CD14-positive monocyte (primary cell): ENCODE results near the gene GATA1. TPM values are rescaled to one million over a fixed set of nuclear protein-coding genes. Genes with fewer than 3 reads are reported as not detected.

Experiments used
- DNase-seq, 3 donors: peaks; one replicate each; pipeline ENCODE4 v3.0.0-alpha.2; 2011 to 2022
- H2AFZ ChIP-seq: 2 replicates; pipeline ENCODE4 v1.6.0; 2012; ENCODE audit warnings: mild to moderate bottlenecking, low read depth, low read length, inconsistent platforms; ENCODE audit not compliant: insufficient read depth, poor library complexity, severe bottlenecking
- H3K27ac ChIP-seq, 2 donors: 1 replicate in 1 of 2; 2 replicates in 1 of 2; pipeline ENCODE4 v1.5.1; 2012 to 2013; ENCODE audit warnings: low read length in 2 of 2, control low read depth in 1 of 2, inconsistent platforms in 1 of 2, low read depth in 1 of 2, mild to moderate bottlenecking in 1 of 2
- H3K27me3 ChIP-seq, 2 donors: one replicate each; pipeline versions ENCODE4 v1.6.0 to v1.6.1; 2011 to 2013; ENCODE audit warnings: low read length in 2 of 2; ENCODE audit not compliant: control insufficient read depth in 2 of 2, insufficient read depth in 2 of 2
- H3K36me3 ChIP-seq, 2 donors: replicated peaks in 1 of 2; 1 replicate in 1 of 2; 2 replicates in 1 of 2; pipeline versions ENCODE4 v1.5.1 to v1.6.1; 2012 to 2013; ENCODE audit warnings: low read length in 2 of 2, control low read depth in 1 of 2, inconsistent platforms in 1 of 2, mild to moderate bottlenecking in 1 of 2; ENCODE audit not compliant: insufficient read depth in 2 of 2, control insufficient read depth in 1 of 2
- H3K4me1 ChIP-seq, 2 donors: 1 replicate in 1 of 2; 2 replicates in 1 of 2; pipeline versions ENCODE4 v1.5.1 to v1.6.1; 2012 to 2013; ENCODE audit warnings: low read length in 2 of 2, control low read depth in 1 of 2, inconsistent platforms in 1 of 2, mild to moderate bottlenecking in 1 of 2, moderate library complexity in 1 of 2; ENCODE audit not compliant: insufficient read depth in 2 of 2, control insufficient read depth in 1 of 2
- H3K4me2 ChIP-seq: replicated peaks from 2 replicates; pipeline ENCODE3; 2012; ENCODE audit warnings: low read length, moderate library complexity, mild to moderate bottlenecking; ENCODE audit not compliant: poor library complexity, severe bottlenecking; ENCODE audit errors: extremely low read depth
- H3K4me3 ChIP-seq, 3 experiments: fragments of 200-600 bp in 1 of 3; sonication (generic) in 1 of 3; replicated peaks in 1 of 3; 1 replicate in 2 of 3; 2 replicates in 1 of 3; pipeline ENCODE4 v1.5.1; 2011 to 2013; ENCODE audit warnings: low read length in 3 of 3, mild to moderate bottlenecking in 3 of 3, control low read depth in 2 of 3, low read depth in 2 of 3, inconsistent platforms in 1 of 3, moderate library complexity in 1 of 3
- H3K79me2 ChIP-seq: 2 replicates; pipeline ENCODE4 v1.6.0; 2012; ENCODE audit warnings: mild to moderate bottlenecking, control low read depth, inconsistent platforms, low read length, moderate library complexity; ENCODE audit not compliant: insufficient read depth
- H3K9ac ChIP-seq: 2 replicates; pipeline ENCODE4 v1.6.0; 2017; ENCODE audit warnings: low read length, mild to moderate bottlenecking; ENCODE audit not compliant: insufficient read depth, poor library complexity, severe bottlenecking
- H3K9me3 ChIP-seq, 2 donors: replicated peaks in 1 of 2; 1 replicate in 1 of 2; 2 replicates in 1 of 2; pipeline versions ENCODE4 v1.5.1 to v1.6.1; 2012 to 2013; ENCODE audit warnings: low read length in 2 of 2, control low read depth in 1 of 2; ENCODE audit not compliant: control insufficient read depth in 1 of 2, insufficient read depth in 1 of 2
- H4K20me1 ChIP-seq: 2 replicates; pipeline ENCODE4 v1.6.0; 2012; ENCODE audit warnings: mild to moderate bottlenecking, low read length, control low read depth, moderate library complexity; ENCODE audit not compliant: insufficient read depth
- H3K27ac Mint-ChIP-seq, 7 donors: one replicate each; pipeline ENCODE4 v1.8.0; 2020; ENCODE audit warnings: mild to moderate bottlenecking in 7 of 7, mixed read lengths in 7 of 7, moderate library complexity in 6 of 7, inconsistent platforms in 2 of 7
- H3K27me3 Mint-ChIP-seq, 3 donors: one replicate each; pipeline ENCODE4 v1.8.0; 2021 to 2022; ENCODE audit warnings: low read depth in 3 of 3, mild to moderate bottlenecking in 3 of 3, mixed read lengths in 3 of 3, moderate library complexity in 3 of 3, inconsistent platforms in 1 of 3
- H3K36me3 Mint-ChIP-seq, 2 donors: one replicate each; pipeline ENCODE4 v1.8.0; 2020; ENCODE audit warnings: mixed read lengths in 2 of 2, inconsistent platforms in 1 of 2, mild to moderate bottlenecking in 1 of 2
- H3K4me1 Mint-ChIP-seq: one replicate; pipeline ENCODE4 v1.8.0; 2020; ENCODE audit warnings: mild to moderate bottlenecking, mixed read lengths
- H3K4me3 Mint-ChIP-seq, 2 donors: one replicate each; pipeline ENCODE4 v1.8.0; 2020; ENCODE audit warnings: mild to moderate bottlenecking in 2 of 2, mixed read lengths in 2 of 2, moderate library complexity in 1 of 2
- H3K9me3 Mint-ChIP-seq, 7 donors: one replicate each; pipeline ENCODE4 v1.8.0; 2020 to 2022; ENCODE audit warnings: mixed read lengths in 7 of 7, mild to moderate bottlenecking in 6 of 7, moderate library complexity in 6 of 7, inconsistent platforms in 2 of 7
- WGBS: methylation state at CpG from one replicate; pipeline ENCODE4 v1.1.5; 2013; ENCODE audit warnings: missing lambda C conversion rate; ENCODE audit not compliant: insufficient coverage; 5-methylcytosine and 5-hydroxymethylcytosine counted together
- intact Hi-C, 2 donors: fragments of 100-400 bp; cut with micrococcal nuclease; formaldehyde crosslinking; loops; one replicate each; pipeline versions ENCODE4 v1.15.0 to v1.15.1; 2023
- polyA plus RNA-seq, 3 donors: library from polyadenylated mRNA; depleted of rRNA in 1 of 3; unstranded in 2 of 3; stranded (reverse) in 1 of 3; fragments of 300-500 nt in 2 of 3; fragments of >200 nt in 1 of 3; fragmentation: Illumina TruSeq in 2 of 3; gene quantifications; 1 replicate in 2 of 3; 2 replicates in 1 of 3; pipeline ENCODE4 v1.2.3, GENCODE V29; 2012 to 2021
- TF ChIP-seq, protein P1 (sequence below): fragments of 200-600 bp; IDR thresholded peaks from one replicate; pipeline ENCODE4 v1.8.0; 2022; ENCODE audit warnings: antibody characterized with exemption, mild to moderate bottlenecking

The GATA1 gene
- polyA plus RNA-seq, 3 donors: not detected

DNA sequence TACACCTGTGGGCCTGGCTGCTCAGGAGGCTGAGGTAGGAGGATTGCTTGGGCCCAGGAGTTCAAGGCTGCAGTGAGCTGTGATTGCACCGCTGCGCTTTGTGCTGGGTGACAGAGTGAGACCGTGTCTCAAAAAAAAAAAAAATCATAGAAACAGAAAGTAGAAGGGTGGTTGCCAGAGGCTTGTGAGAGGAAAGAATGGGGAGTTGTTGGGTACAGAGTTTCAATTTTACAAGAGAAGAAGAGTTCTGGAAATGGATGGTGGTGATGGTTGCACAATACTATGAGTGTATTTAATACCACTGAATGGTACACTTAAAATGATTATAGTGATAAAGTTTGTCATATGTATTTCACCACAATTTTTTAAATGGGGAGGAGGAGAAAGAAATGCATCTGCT is 35.0 kb upstream of the GATA1 start:
- no peak overlapping the region for H3K4me2 ChIP-seq
- H3K4me3 ChIP-seq: no peak overlapping the region
- H3K27ac ChIP-seq: no peak overlapping the region
- H3K27ac Mint-ChIP-seq: peak overlapping the region in 4 of 7 donors; percentile 46 to 86 (median 69)
- H3K27me3 ChIP-seq: no peaks in the 10 kb centered on the region
- H3K27me3 Mint-ChIP-seq: peaks cover 0 to 6% (median 0%) of the 10 kb centered on the region in 3 donors
- peak overlapping the region; percentile 50 for H2AFZ ChIP-seq
- no peaks in the 10 kb centered on the region for H4K20me1 ChIP-seq
- DNase-seq: no peak
- no peak overlapping the region for H3K9ac ChIP-seq
- WGBS: no CpG with 5 or more reads among the region's 3 CpGs
- intact Hi-C loops: no loop called here
- peaks cover 14 to 20% of the 10 kb centered on the region in 2 donors for H3K4me1 ChIP-seq
- H3K9me3 Mint-ChIP-seq: peaks cover 0 to 9% (median 0%) of the 10 kb centered on the region in 7 donors
- peaks cover 24% of the 10 kb centered on the region for H3K4me1 Mint-ChIP-seq
- H3K9me3 ChIP-seq: no peaks in the 10 kb centered on the region
- no peak overlapping the region for H3K4me3 Mint-ChIP-seq
- no peaks in the 10 kb centered on the region for H3K36me3 ChIP-seq
- H3K36me3 Mint-ChIP-seq: no peaks in the 10 kb centered on the region
- no peaks in the 10 kb centered on the region for H3K79me2 ChIP-seq
- TF ChIP-seq, protein P1, sequence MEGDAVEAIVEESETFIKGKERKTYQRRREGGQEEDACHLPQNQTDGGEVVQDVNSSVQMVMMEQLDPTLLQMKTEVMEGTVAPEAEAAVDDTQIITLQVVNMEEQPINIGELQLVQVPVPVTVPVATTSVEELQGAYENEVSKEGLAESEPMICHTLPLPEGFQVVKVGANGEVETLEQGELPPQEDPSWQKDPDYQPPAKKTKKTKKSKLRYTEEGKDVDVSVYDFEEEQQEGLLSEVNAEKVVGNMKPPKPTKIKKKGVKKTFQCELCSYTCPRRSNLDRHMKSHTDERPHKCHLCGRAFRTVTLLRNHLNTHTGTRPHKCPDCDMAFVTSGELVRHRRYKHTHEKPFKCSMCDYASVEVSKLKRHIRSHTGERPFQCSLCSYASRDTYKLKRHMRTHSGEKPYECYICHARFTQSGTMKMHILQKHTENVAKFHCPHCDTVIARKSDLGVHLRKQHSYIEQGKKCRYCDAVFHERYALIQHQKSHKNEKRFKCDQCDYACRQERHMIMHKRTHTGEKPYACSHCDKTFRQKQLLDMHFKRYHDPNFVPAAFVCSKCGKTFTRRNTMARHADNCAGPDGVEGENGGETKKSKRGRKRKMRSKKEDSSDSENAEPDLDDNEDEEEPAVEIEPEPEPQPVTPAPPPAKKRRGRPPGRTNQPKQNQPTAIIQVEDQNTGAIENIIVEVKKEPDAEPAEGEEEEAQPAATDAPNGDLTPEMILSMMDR: no peak

DNA sequence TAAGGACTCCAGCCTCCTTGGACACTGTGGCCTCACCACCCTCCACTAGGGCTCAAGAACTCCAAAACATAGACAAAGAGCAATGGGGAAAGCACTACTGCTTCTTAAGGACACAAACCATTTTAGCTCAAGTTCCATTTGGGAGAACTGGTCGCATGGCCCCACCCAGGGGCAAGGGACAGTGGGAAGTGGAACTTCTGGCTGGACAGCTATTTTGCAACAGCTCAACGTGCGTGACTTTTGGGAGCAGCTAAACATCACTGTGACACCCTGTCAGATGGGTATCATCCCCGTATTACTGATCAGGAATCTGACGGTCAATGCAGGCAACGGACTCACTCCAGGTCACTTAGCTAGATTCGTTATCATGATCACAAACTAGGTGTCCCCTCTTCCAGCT is 33.9 kb upstream of the GATA1 start:
- peak overlapping the region; percentile 50 for H2AFZ ChIP-seq
- WGBS: 0% methylated on average over 4 of the region's 7 CpGs
- H3K36me3 ChIP-seq: no peaks in the 10 kb centered on the region
- Mint-ChIP-seq H3K9me3 (peaks cover 0 to 9% (median 0%) of the 10 kb centered on the region in 7 donors), H3K4me1 (peaks cover 22% of the 10 kb centered on the region), H3K36me3 (no peaks in the 10 kb centered on the region), H3K4me3 (no peak overlapping the region), H3K27ac (no peak overlapping the region), H3K27me3 (peaks cover 0 to 7% (median 0%) of the 10 kb centered on the region in 3 donors)
- peak overlapping the region in 1 of 2 donors; percentile 20 for H3K27ac ChIP-seq
- H3K27me3 ChIP-seq: no peaks in the 10 kb centered on the region
- H3K4me3 ChIP-seq: no peak overlapping the region
- H3K4me1 ChIP-seq: peaks cover 13 to 20% of the 10 kb centered on the region in 2 donors
- no peaks in the 10 kb centered on the region for H3K79me2 ChIP-seq
- TF ChIP-seq, protein P1: no peak
- no peak overlapping the region for H3K4me2 ChIP-seq
- H3K9me3 ChIP-seq: no peaks in the 10 kb centered on the region
- DNase-seq: peak in 2 of 3 donors; percentile 5 to 10
- H4K20me1 ChIP-seq: no peaks in the 10 kb centered on the region
- intact Hi-C loops: no loop called here
- H3K9ac ChIP-seq: no peak overlapping the region
